GM23248 (cell line): ENCODE data around the gene ZNF764.

Experiments
- EZH2 ChIP-seq: fragments of 200-600 bp; sonication (generic); IDR thresholded peaks from 2 replicates; pipeline ENCODE4 v1.6.1; 2018; ENCODE audit warnings: antibody characterized with exemption, mild to moderate bottlenecking; ENCODE audit not compliant: insufficient read depth, poor library complexity, severe bottlenecking
- EZH2phosphoT487 ChIP-seq: fragments of 200-600 bp; sonication (generic); IDR thresholded peaks from 2 replicates; pipeline ENCODE4 v1.6.1; 2018; ENCODE audit warnings: antibody characterized with exemption, moderate library complexity, mild to moderate bottlenecking, low read depth; ENCODE audit not compliant: insufficient read depth

DNA sequence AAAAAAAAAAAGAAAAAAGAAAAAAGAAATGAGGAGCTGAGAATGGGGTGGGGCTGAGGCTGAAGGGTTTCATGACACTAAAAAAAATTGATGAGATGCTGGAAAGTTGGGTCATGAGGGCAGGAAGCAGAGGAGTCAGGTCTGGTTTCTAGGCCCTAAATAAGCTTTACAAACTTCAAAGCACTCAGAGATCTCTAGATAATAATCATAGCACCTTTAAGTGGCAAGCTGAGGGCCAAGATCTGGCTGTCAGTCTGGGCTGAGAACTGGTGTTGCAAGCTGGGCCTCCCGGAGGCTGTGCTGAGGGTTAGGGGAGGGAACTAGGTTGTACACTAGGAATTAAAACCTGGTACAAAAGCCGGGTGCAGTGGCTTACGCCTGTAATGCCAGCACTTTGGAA is 6.4 kb downstream of the ZNF764 start:
- no peak for TF ChIP-seq EZH2
- TF ChIP-seq EZH2phosphoT487 = no peak
